HUES48 (cell line): ENCODE data around the gene XPR1.
A peak's percentile ranks its signal among the peaks of the same experiment; 100 is the strongest.
"Not testable (repeated sequence)": the region's sequence is repeated elsewhere in the genome, so short reads cannot be mapped to it uniquely, and the experiment has no call there.

ENCODE experiments used
- H3K27ac ChIP-seq: one replicate; pipeline ENCODE4 v1.7.0; 2013; ENCODE audit warnings: low read depth, low read length, inconsistent platforms
- H3K27me3 ChIP-seq: 2 replicates; pipeline ENCODE4 v1.6.1; 2013; ENCODE audit warnings: mild to moderate bottlenecking, low read length; ENCODE audit not compliant: control insufficient read depth, insufficient read depth
- H3K36me3 ChIP-seq: 2 replicates; pipeline ENCODE4 v1.6.1; 2013; ENCODE audit warnings: low read length; ENCODE audit not compliant: control insufficient read depth, insufficient read depth
- H3K4me1 ChIP-seq: 2 replicates; pipeline ENCODE4 v1.6.1; 2013; ENCODE audit warnings: mild to moderate bottlenecking, low read length; ENCODE audit not compliant: control insufficient read depth, insufficient read depth
- H3K4me3 ChIP-seq: 2 replicates; pipeline ENCODE4 v1.5.1; 2013; ENCODE audit warnings: mild to moderate bottlenecking, low read depth, low read length
- H3K9ac ChIP-seq: 2 replicates; pipeline ENCODE4 v1.6.1; 2013; ENCODE audit warnings: mild to moderate bottlenecking, low read depth, low read length, moderate library complexity
- H3K9me3 ChIP-seq: 2 replicates; pipeline ENCODE4 v1.6.1; 2013; ENCODE audit warnings: low read length; ENCODE audit not compliant: control insufficient read depth, insufficient read depth

Gene XPR1

DNA sequence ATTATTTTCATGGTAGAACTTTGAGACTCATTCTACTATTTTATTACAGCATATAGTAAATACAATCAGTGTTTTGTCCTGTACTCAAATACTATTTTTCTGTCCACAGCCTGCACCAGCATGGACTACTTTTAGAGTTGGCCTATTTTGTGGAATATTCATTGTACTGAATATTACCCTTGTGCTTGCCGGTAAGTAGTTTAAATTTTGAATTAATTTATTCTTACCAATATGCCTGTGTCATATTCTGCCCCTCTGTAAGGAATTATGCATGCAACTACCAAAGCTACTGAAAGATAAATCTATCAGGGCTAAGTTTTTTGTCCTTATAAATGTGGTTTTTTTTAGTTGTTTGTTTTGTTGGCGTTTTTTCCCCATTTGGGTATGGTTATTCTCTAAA lies 179.5 kb downstream of the XPR1 start:
- Histone ChIP-seq H3K4me1 (no peaks in the 10 kb centered on the region), H3K9me3 (no peaks in the 10 kb centered on the region), H3K36me3 (peaks cover 15% of the 10 kb centered on the region), H3K27ac (no peak overlapping the region), H3K9ac (no peak overlapping the region), H3K4me3 (no peak overlapping the region), H3K27me3 (no peaks in the 10 kb centered on the region)

DNA sequence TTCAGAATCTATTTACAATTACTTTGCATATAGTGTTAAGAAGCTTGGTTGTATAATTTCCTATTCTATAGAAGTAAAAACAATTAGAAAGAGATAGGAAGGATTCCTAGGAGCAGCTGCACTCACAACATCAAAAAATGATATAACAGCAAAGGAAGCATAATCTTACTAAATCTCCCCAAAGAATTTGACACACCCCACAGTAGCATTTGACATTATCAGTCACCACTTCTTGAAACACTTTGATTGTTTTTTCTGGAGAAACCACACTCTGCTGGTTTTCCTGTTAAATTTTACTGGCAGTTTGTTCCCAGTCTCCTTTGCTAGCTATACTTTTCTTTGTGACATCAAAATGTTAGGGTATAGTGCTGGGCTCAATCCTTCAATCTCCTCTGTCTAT lies 180.1 kb downstream of the XPR1 start:
- peaks cover 9% of the 10 kb centered on the region for H3K36me3 ChIP-seq
- H3K9ac ChIP-seq, result no peak overlapping the region
- no peaks in the 10 kb centered on the region for H3K27me3 ChIP-seq
- no peaks in the 10 kb centered on the region for H3K9me3 ChIP-seq
- H3K4me3 ChIP-seq, result no peak overlapping the region
- no peak overlapping the region for H3K27ac ChIP-seq
- no peaks in the 10 kb centered on the region for H3K4me1 ChIP-seq

GRCh38 chr1:180814258-180814657 lies 182.4 kb downstream of the XPR1 start:
- H3K9me3 ChIP-seq, result no peaks in the 10 kb centered on the region
- H3K4me1 ChIP-seq, result no peaks in the 10 kb centered on the region
- no peak overlapping the region for H3K4me3 ChIP-seq
- no peak overlapping the region for H3K9ac ChIP-seq
- no peaks in the 10 kb centered on the region for H3K27me3 ChIP-seq
- H3K36me3 ChIP-seq, result 0 out of 2 replicates have a peak, but pooled peaks cover 3% of the 10 kb centered on the region
- H3K27ac ChIP-seq, result no peak overlapping the region

GRCh38 chr1:180815188-180815587 lies 183.4 kb downstream of the XPR1 start:
- Histone ChIP-seq H3K4me3 (no peak overlapping the region), H3K9ac (no peak overlapping the region), H3K27ac (no peak overlapping the region), H3K4me1 (no peaks in the 10 kb centered on the region), H3K9me3 (no peaks in the 10 kb centered on the region), H3K27me3 (no peaks in the 10 kb centered on the region), H3K36me3 (0 out of 2 replicates have a peak, but pooled peaks cover 3% of the 10 kb centered on the region)

DNA sequence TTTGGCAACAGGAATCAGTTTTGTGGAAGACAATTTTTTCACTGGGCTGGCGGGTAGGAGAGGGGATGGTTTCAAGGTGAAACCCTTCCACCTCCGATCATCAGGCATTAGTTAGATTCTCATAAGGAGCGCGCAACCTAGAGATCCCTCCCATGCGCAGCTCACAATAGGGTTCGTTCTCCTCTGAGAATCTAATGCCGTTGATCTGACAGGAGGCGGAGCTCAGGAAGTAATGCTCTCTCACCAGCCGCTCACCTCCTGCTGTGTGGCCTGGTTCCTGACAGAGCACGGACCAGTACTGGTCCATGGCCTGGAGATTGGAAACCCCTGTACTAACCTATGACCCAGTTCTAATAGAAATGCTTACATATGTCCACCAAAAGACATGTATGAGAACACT lies 184.3 kb downstream of the XPR1 start:
- no peak overlapping the region for H3K9ac ChIP-seq
- 0 out of 2 replicates have a peak, but pooled peaks cover 3% of the 10 kb centered on the region for H3K36me3 ChIP-seq
- no peaks in the 10 kb centered on the region for H3K27me3 ChIP-seq
- no peaks in the 10 kb centered on the region for H3K4me1 ChIP-seq
- H3K27ac ChIP-seq, result no peak overlapping the region
- H3K4me3 ChIP-seq, result no peak overlapping the region
- H3K9me3 ChIP-seq, result no peaks in the 10 kb centered on the region

GRCh38 chr1:180821970-180822369 lies 190.1 kb downstream of the XPR1 start:
- Histone ChIP-seq H3K36me3 (no peaks in the 10 kb centered on the region), H3K27me3 (no peaks in the 10 kb centered on the region), H3K27ac (no peak overlapping the region), H3K4me3 (no peak overlapping the region), H3K9me3 (no peaks in the 10 kb centered on the region), H3K9ac (no peak overlapping the region), H3K4me1 (no peaks in the 10 kb centered on the region)

GRCh38 chr1:180831507-180831906 lies 199.7 kb downstream of the XPR1 start:
- H3K27me3 ChIP-seq, H3K9me3 ChIP-seq, H3K4me1 ChIP-seq, H3K36me3 ChIP-seq, H3K4me3 ChIP-seq, H3K27ac ChIP-seq, H3K9ac ChIP-seq: not testable (repeated sequence)

GRCh38 chr1:180833180-180833579 lies 201.4 kb downstream of the XPR1 start:
- not testable (repeated sequence) for H3K27me3 ChIP-seq, H3K27ac ChIP-seq, H3K4me3 ChIP-seq, H3K9ac ChIP-seq, H3K9me3 ChIP-seq, H3K36me3 ChIP-seq
- H3K4me1 ChIP-seq, result peaks cover 21% of the 10 kb centered on the region

DNA sequence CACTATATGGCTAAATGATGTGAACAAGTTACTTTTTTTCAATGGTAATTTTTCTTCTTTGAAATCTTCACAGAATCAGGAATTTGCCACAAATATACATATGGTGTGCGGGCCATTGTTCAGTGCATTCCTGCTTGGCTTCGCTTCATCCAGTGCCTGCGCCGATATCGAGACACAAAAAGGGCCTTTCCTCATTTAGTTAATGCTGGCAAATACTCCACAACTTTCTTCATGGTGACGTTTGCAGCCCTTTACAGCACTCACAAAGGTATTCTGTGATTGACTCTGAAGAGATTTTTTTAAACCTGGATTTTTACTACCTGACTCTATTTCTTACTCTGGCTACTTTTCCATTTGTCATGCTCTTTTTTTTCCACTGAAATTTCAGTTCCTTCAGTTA lies 204.6 kb downstream of the XPR1 start:
- Histone ChIP-seq H3K9me3 (no peaks in the 10 kb centered on the region), H3K4me3 (no peak overlapping the region), H3K27me3 (no peaks in the 10 kb centered on the region), H3K9ac (no peak overlapping the region), H3K27ac (peak overlapping the region; percentile 31), H3K4me1 (peaks cover 21% of the 10 kb centered on the region), H3K36me3 (no peaks in the 10 kb centered on the region)

- H3K27me3 ChIP-seq, result no peaks in the 10 kb centered on the region
Observed at GRCh38 chr1:180837020-180837419, 205.2 kb downstream of the XPR1 start.

GRCh38 chr1:180838535-180838934 lies 206.7 kb downstream of the XPR1 start:
- Histone ChIP-seq H3K27ac (no peak overlapping the region), H3K36me3 (no peaks in the 10 kb centered on the region), H3K4me3 (no peak overlapping the region), H3K9me3 (no peaks in the 10 kb centered on the region), H3K9ac (no peak overlapping the region), H3K27me3 (no peaks in the 10 kb centered on the region), H3K4me1 (peaks cover 39% of the 10 kb centered on the region)

More at GRCh38 chr1:180837020-180837419, 205.2 kb downstream of the XPR1 start:
- Histone ChIP-seq H3K4me1 (peaks cover 26% of the 10 kb centered on the region), H3K36me3 (no peaks in the 10 kb centered on the region), H3K4me3 (no peak overlapping the region), H3K9me3 (no peaks in the 10 kb centered on the region), H3K9ac (no peak overlapping the region), H3K27ac (peak overlapping the region; percentile 31)

GRCh38 chr1:180839547-180839946 lies 207.7 kb downstream of the XPR1 start:
- no peak overlapping the region for H3K27ac ChIP-seq
- H3K9ac ChIP-seq, result no peak overlapping the region
- no peaks in the 10 kb centered on the region for H3K27me3 ChIP-seq
- no peaks in the 10 kb centered on the region for H3K36me3 ChIP-seq
- no peaks in the 10 kb centered on the region for H3K9me3 ChIP-seq
- no peak overlapping the region for H3K4me3 ChIP-seq
- peaks cover 39% of the 10 kb centered on the region for H3K4me1 ChIP-seq
